Measurements from ENCODE around the gene CLCN3. TPM values are rescaled to one million over a fixed set of nuclear protein-coding genes. Genes with fewer than 3 reads are reported as not detected.
A peak's percentile ranks its signal among the peaks of the same experiment; 100 is the strongest.

The CLCN3 gene
- total and polyA plus RNA-seq, 9 of the 15 experiments (the other 6 are each of a cell fraction or from before 2014, with no cell fraction given) = 12.7 to 60.6 (median 38.5) TPM

DNA sequence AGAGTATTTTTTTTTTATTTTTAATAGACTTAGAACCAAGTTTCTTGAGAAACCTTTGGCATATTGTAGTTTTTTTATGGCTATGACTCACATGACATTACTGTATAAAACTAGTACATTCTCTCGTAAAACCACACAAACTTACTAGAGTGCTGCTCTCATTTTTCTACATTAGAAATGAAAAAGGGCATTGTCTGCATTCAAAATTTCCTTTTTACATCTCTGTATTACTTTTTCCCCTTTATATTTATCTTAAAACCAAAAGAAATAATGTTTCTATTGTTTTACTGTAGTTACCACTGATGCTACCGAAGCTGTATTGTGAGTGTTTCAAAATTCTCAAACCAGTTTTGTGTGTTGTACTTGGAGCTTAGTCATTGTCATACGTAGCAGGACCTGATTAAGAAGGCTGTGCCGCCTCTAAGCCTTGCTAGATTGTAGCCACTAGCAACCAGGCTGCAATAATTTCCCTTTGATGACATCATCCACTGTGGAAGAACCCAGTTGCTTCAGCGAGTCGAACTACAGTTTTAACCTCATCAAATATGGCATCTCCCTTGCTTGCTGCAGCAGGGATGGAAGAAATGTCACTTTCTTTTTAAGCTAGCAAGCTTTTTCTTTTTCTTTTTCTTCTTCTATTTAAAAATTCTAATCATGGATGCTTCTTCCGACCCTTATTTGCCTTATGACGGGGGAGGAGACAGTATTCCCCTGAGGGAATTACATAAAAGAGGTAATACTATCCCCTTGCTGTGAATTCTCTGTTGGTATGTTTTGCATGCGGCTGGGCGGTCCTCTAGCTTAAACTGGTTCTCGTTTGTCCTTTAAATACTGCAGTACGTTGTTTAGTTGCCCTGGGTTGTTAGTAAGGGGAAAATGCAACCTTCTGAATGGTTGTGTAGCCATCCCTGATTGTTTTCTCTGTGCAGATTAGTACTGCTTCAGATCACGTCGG is 39.6 kb downstream of the CLCN3 start (continued):
- TF ChIP-seq PKNOX1 (IDR thresholded peaks at IDR 0.05) = no peak; the same call in 1 of the 2 replicates
- peak; percentile 89 for TF ChIP-seq MTA3 (IDR thresholded peaks at IDR 0.05; ENCODE audit: borderline replicate concordance)
- TF ChIP-seq, protein P1, sequence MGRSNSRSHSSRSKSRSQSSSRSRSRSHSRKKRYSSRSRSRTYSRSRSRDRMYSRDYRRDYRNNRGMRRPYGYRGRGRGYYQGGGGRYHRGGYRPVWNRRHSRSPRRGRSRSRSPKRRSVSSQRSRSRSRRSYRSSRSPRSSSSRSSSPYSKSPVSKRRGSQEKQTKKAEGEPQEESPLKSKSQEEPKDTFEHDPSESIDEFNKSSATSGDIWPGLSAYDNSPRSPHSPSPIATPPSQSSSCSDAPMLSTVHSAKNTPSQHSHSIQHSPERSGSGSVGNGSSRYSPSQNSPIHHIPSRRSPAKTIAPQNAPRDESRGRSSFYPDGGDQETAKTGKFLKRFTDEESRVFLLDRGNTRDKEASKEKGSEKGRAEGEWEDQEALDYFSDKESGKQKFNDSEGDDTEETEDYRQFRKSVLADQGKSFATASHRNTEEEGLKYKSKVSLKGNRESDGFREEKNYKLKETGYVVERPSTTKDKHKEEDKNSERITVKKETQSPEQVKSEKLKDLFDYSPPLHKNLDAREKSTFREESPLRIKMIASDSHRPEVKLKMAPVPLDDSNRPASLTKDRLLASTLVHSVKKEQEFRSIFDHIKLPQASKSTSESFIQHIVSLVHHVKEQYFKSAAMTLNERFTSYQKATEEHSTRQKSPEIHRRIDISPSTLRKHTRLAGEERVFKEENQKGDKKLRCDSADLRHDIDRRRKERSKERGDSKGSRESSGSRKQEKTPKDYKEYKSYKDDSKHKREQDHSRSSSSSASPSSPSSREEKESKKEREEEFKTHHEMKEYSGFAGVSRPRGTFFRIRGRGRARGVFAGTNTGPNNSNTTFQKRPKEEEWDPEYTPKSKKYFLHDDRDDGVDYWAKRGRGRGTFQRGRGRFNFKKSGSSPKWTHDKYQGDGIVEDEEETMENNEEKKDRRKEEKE (IDR thresholded peaks at IDR 0.05; ENCODE audit: borderline replicate concordance in 1 of 2, control insufficient read depth in 1 of 2, low read depth in 2 of 2, low read length in 1 of 2) = no peak
- TF ChIP-seq YBX1 (IDR thresholded peaks at IDR 0.05) = no peak
- TF ChIP-seq ESRRB (CRISPR knock-in tag; IDR thresholded peaks at IDR 0.05; ENCODE audit: borderline replicate concordance) = no peak
- no peak for TF ChIP-seq OTX1 (CRISPR knock-in tag; IDR thresholded peaks at IDR 0.05)
- TF ChIP-seq MAX (CRISPR knock-in tag; IDR thresholded peaks at IDR 0.05) = no peak
- TF ChIP-seq E2F6 (IDR thresholded peaks at IDR 0.05; ENCODE audit: borderline replicate concordance in 1 of 2, extremely low read depth in 1 of 2, insufficient read depth in 1 of 2, insufficient read length in 1 of 2, low read depth in 1 of 2, low read length in 1 of 2, poor library complexity in 1 of 2, severe bottlenecking in 1 of 2) = no peak
- peak in 2 of 3 experiments; percentile 48 to 91 for TF ChIP-seq YY1 (IDR thresholded peaks at IDR 0.05; ENCODE audit: borderline replicate concordance in 1 of 3, control insufficient read depth in 1 of 3, extremely low read depth in 1 of 3, insufficient read depth in 3 of 3, insufficient read length in 1 of 3, insufficient replicate concordance in 2 of 3, low read depth in 1 of 3, low read length in 2 of 3)
- TF ChIP-seq RAD51 (IDR thresholded peaks at IDR 0.05; ENCODE audit: borderline replicate concordance, low read depth) = no peak
- TF ChIP-seq, protein P2, sequence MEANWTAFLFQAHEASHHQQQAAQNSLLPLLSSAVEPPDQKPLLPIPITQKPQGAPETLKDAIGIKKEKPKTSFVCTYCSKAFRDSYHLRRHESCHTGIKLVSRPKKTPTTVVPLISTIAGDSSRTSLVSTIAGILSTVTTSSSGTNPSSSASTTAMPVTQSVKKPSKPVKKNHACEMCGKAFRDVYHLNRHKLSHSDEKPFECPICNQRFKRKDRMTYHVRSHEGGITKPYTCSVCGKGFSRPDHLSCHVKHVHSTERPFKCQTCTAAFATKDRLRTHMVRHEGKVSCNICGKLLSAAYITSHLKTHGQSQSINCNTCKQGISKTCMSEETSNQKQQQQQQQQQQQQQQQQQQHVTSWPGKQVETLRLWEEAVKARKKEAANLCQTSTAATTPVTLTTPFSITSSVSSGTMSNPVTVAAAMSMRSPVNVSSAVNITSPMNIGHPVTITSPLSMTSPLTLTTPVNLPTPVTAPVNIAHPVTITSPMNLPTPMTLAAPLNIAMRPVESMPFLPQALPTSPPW (CRISPR knock-in tag; IDR thresholded peaks at IDR 0.05) = 0 out of 2 replicates have a peak, but pooled peaks have one; percentile 28
- no peak for TF ChIP-seq MEF2A (IDR thresholded peaks at IDR 0.05; ENCODE audit: control insufficient read depth, low read depth, low read length)
- TF ChIP-seq TBP (optimal IDR thresholded peaks at IDR 0.05; ENCODE audit: low read depth, low read length) = peak; percentile 97
- no peak for TF ChIP-seq TARDBP (IDR thresholded peaks at IDR 0.05)
- TF ChIP-seq, protein P3, sequence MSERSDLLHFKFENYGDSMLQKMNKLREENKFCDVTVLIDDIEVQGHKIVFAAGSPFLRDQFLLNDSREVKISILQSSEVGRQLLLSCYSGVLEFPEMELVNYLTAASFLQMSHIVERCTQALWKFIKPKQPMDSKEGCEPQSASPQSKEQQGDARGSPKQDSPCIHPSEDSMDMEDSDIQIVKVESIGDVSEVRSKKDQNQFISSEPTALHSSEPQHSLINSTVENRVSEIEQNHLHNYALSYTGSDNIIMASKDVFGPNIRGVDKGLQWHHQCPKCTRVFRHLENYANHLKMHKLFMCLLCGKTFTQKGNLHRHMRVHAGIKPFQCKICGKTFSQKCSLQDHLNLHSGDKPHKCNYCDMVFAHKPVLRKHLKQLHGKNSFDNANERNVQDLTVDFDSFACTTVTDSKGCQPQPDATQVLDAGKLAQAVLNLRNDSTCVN (CRISPR knock-in tag; IDR thresholded peaks at IDR 0.05) = 0 out of 2 replicates have a peak, but pooled peaks have one; percentile 11
- TF ChIP-seq ZNF696 (CRISPR knock-in tag; conservative IDR thresholded peaks at IDR 0.05) = no peak

Data from K562 (cell line).